ENCODE data around the gene KIF16B. TPM values are rescaled to one million over a fixed set of nuclear protein-coding genes. Genes with fewer than 3 reads are reported as not detected.

KIF16B gene
- total and polyA plus RNA-seq, 2 of the 8 experiments (the other 6 are each of a cell fraction or from before 2014, with no cell fraction given), result 3.0 to 9.2 TPM

DNA sequence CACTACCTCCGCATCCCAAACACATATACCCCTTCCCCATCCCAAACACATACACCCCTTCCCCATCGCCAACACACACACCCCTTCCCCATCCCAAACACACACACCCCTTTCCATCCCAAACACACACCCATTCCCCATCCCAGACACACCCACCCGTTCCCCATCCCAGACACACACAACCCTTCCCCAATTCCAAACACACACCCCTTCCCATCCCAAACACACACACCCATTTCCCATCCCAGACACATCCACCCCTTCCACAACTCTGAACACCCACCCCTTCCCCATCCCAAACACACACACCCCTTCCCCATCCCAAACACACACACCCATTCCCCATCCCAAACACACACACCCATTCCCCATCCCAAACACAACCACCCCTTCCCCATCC, 314.5 kb downstream of the KIF16B start (continued):
- TF ChIP-seq, protein P1, sequence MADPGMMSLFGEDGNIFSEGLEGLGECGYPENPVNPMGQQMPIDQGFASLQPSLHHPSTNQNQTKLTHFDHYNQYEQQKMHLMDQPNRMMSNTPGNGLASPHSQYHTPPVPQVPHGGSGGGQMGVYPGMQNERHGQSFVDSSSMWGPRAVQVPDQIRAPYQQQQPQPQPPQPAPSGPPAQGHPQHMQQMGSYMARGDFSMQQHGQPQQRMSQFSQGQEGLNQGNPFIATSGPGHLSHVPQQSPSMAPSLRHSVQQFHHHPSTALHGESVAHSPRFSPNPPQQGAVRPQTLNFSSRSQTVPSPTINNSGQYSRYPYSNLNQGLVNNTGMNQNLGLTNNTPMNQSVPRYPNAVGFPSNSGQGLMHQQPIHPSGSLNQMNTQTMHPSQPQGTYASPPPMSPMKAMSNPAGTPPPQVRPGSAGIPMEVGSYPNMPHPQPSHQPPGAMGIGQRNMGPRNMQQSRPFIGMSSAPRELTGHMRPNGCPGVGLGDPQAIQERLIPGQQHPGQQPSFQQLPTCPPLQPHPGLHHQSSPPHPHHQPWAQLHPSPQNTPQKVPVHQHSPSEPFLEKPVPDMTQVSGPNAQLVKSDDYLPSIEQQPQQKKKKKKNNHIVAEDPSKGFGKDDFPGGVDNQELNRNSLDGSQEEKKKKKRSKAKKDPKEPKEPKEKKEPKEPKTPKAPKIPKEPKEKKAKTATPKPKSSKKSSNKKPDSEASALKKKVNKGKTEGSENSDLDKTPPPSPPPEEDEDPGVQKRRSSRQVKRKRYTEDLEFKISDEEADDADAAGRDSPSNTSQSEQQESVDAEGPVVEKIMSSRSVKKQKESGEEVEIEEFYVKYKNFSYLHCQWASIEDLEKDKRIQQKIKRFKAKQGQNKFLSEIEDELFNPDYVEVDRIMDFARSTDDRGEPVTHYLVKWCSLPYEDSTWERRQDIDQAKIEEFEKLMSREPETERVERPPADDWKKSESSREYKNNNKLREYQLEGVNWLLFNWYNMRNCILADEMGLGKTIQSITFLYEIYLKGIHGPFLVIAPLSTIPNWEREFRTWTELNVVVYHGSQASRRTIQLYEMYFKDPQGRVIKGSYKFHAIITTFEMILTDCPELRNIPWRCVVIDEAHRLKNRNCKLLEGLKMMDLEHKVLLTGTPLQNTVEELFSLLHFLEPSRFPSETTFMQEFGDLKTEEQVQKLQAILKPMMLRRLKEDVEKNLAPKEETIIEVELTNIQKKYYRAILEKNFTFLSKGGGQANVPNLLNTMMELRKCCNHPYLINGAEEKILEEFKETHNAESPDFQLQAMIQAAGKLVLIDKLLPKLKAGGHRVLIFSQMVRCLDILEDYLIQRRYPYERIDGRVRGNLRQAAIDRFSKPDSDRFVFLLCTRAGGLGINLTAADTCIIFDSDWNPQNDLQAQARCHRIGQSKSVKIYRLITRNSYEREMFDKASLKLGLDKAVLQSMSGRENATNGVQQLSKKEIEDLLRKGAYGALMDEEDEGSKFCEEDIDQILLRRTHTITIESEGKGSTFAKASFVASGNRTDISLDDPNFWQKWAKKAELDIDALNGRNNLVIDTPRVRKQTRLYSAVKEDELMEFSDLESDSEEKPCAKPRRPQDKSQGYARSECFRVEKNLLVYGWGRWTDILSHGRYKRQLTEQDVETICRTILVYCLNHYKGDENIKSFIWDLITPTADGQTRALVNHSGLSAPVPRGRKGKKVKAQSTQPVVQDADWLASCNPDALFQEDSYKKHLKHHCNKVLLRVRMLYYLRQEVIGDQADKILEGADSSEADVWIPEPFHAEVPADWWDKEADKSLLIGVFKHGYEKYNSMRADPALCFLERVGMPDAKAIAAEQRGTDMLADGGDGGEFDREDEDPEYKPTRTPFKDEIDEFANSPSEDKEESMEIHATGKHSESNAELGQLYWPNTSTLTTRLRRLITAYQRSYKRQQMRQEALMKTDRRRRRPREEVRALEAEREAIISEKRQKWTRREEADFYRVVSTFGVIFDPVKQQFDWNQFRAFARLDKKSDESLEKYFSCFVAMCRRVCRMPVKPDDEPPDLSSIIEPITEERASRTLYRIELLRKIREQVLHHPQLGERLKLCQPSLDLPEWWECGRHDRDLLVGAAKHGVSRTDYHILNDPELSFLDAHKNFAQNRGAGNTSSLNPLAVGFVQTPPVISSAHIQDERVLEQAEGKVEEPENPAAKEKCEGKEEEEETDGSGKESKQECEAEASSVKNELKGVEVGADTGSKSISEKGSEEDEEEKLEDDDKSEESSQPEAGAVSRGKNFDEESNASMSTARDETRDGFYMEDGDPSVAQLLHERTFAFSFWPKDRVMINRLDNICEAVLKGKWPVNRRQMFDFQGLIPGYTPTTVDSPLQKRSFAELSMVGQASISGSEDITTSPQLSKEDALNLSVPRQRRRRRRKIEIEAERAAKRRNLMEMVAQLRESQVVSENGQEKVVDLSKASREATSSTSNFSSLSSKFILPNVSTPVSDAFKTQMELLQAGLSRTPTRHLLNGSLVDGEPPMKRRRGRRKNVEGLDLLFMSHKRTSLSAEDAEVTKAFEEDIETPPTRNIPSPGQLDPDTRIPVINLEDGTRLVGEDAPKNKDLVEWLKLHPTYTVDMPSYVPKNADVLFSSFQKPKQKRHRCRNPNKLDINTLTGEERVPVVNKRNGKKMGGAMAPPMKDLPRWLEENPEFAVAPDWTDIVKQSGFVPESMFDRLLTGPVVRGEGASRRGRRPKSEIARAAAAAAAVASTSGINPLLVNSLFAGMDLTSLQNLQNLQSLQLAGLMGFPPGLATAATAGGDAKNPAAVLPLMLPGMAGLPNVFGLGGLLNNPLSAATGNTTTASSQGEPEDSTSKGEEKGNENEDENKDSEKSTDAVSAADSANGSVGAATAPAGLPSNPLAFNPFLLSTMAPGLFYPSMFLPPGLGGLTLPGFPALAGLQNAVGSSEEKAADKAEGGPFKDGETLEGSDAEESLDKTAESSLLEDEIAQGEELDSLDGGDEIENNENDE (IDR thresholded peaks at IDR 0.05; ENCODE audit: insufficient replicate concordance, low read length), result no peak
- no peak for TF ChIP-seq RNF2 (IDR thresholded peaks at IDR 0.05; ENCODE audit: borderline replicate concordance, low read depth, low read length, missing control alignments, poor library complexity, severe bottlenecking)
- TF ChIP-seq RAD21 (IDR thresholded peaks at IDR 0.05 in 1 of 2, conservative IDR thresholded peaks at IDR 0.05 in 1 of 2; ENCODE audit: low read depth in 2 of 2, low read length in 2 of 2), result no peak
- no peak for TF ChIP-seq TAF1 (IDR thresholded peaks at IDR 0.05; ENCODE audit: low read depth, low read length)
- no peak for TF ChIP-seq CTBP2 (IDR thresholded peaks at IDR 0.05; ENCODE audit: borderline replicate concordance, insufficient read depth, insufficient read length, low read length)
- TF ChIP-seq KDM1A (IDR thresholded peaks at IDR 0.05; ENCODE audit: borderline replicate concordance, low read length), result no peak
- TF ChIP-seq GABPA (IDR thresholded peaks at IDR 0.05; ENCODE audit: borderline replicate concordance, insufficient read depth, low read length), result no peak
- no peak for TF ChIP-seq SUZ12 (IDR thresholded peaks at IDR 0.05; ENCODE audit: low read length)
- no peak for TF ChIP-seq CREB1 (IDR thresholded peaks at IDR 0.05)
- TF ChIP-seq SAP30 (IDR thresholded peaks at IDR 0.05; ENCODE audit: insufficient read depth, insufficient replicate concordance, low read length), result no peak

Data from H1 (cell line).